ENCODE measurements around the gene NCAPG.

Gene NCAPG

DNA sequence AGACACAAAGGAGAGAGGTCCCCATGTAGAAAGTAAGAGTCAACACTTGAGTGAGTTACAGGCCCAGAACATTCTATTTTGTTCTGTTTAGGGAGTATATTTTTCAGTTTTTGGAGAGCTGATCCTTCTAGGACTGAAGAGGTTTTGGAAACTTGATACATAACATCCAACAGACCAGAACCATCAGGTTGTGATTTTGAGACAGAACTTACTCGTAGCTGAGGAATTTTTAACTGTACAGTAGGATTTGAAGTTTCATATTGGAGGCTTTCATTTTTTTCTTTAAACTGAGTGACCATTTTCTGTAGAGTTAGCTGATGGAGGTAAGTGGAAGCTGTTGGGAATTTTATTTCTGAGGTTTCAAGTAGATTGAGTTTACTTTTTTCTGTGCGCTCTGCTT, 73.3 kb downstream of the NCAPG start:
- DNase-seq, result peak; percentile 2

DNA sequence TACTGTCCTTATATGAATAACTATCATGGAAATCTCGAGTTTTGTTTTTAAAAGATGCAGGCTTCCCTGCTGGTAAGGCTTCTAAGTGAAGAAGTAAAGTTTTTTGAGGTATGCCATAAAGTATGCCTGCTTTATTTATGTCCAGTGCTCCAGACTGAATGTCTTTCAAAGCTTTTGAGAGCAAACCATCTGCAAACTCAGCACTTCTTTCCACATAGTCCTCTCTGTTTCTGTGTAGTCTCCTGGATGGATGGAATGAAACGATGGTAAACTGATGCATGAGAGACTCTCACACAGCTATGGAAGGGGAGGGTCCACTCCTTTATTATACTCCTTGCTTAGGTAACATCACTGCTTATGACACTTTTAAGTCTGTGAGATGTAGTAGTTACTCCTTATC, 73.7 kb downstream of the NCAPG start:
- DNase-seq, result no peak

DNA sequence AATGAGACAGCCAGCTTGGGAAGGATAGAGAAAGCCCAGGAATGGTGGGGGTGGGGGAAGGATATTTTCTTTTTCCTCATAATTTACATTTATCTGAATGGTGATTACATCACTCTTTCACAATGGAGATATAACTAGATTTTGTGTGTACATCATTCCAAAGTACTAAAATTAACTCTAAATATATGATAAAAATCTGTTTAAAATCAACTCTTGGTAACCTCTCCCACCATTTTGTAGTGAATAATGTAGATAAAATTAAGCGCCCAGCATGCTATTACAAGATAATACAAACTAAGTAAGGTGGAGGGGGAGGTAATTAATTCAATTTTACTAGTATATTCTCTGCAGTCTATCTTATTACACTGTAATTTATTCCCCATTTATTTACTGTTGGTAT, 78.9 kb downstream of the NCAPG start:
- DNase-seq, result no peak

DNA sequence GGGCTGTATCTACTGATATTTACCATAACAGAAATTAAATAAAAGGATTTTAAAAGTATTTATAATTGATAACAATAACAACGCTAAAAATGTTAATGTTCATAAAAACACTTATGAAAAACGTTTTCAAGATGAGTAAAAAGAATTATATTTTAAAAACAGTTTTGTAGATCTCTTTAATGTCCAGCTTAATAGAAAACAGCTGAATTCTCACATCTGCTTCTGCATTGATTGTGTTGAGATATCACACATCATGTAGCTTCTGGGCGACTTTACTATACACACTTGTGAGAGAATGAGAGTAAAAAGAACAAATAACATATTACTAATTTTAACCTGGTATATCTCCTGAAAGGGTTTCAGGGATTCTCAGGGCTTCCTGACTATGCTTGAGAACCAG, 83.6 kb downstream of the NCAPG start:
- DNase-seq, result no peak

Data from EL (cell line).